Urinary bladder (tissue), 4 donors: Measurements from ENCODE around the gene PNPLA6. TPM values are rescaled to one million over a fixed set of nuclear protein-coding genes. Genes with fewer than 3 reads are reported as not detected.
"Not testable (repeated sequence)": the region's sequence is repeated elsewhere in the genome, so short reads cannot be mapped to it uniquely, and the experiment has no call there.

Experiments
- DNase-seq: peaks from one replicate; pipeline ENCODE4 v3.0.0-alpha.2; 2015; ENCODE audit errors: extremely low spot score
- H3K27ac ChIP-seq: one replicate; pipeline ENCODE4 v1.5.1; 2013; ENCODE audit warnings: low read depth, mild to moderate bottlenecking, moderate library complexity
- H3K36me3 ChIP-seq: one replicate; pipeline ENCODE4 v1.6.1; 2013; ENCODE audit warnings: mild to moderate bottlenecking, moderate library complexity; ENCODE audit not compliant: insufficient read depth
- H3K4me1 ChIP-seq: one replicate; pipeline ENCODE4 v1.6.1; 2013; ENCODE audit warnings: mild to moderate bottlenecking, moderate library complexity; ENCODE audit not compliant: insufficient read depth
- H3K4me3 ChIP-seq: one replicate; pipeline ENCODE4 v1.5.1; 2013; ENCODE audit warnings: low read depth, low read length
- WGBS: extraction: QIAGEN DNeasy Blood & Tissue Kit; methylation state at CpG from one replicate; pipeline ENCODE4 v1.1.7; 2013; 5-methylcytosine and 5-hydroxymethylcytosine counted together
- polyA plus RNA-seq: library from polyadenylated mRNA; stranded (reverse); fragments of 200-250 nt; gene quantifications from one replicate; pipeline ENCODE4 v1.2.3, GENCODE V29; 2013
- total RNA-seq: library from RNA; depleted of rRNA; stranded (reverse); fragments of >200 nt; gene quantifications from one replicate; pipeline ENCODE4 v1.2.3, GENCODE V29; 2014
- donor health status: healthy with polysubstance abuse.
- donor health status: healthy.

Gene PNPLA6
- total and polyA plus RNA-seq, 2 donors = 25.2 to 54.1 TPM

DNA sequence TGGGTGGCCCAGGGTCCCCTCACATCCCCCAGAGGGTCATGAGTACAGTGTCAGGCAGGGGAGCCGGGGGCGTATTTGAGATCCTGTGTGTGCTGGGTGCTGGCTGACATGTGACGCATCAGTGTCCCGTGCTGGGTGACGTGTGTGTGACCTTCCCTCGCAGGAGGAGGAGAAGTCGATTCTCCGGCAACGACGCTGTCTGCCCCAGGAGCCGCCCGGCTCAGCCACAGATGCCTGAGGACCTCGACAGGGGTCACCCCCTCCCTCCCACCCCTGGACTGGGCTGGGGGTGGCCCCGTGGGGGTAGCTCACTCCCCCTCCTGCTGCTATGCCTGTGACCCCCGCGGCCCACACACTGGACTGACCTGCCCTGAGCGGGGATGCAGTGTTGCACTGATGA lies 25.8 kb downstream of the PNPLA6 start:
- H3K36me3 ChIP-seq = peaks cover 12% of the 10 kb centered on the region
- no peak for DNase-seq
- H3K4me3 ChIP-seq = no peak overlapping the region
- no peak overlapping the region for H3K27ac ChIP-seq
- H3K4me1 ChIP-seq = no peaks in the 10 kb centered on the region
- WGBS = 86% methylated on average over 17 of the region's 17 CpGs

DNA sequence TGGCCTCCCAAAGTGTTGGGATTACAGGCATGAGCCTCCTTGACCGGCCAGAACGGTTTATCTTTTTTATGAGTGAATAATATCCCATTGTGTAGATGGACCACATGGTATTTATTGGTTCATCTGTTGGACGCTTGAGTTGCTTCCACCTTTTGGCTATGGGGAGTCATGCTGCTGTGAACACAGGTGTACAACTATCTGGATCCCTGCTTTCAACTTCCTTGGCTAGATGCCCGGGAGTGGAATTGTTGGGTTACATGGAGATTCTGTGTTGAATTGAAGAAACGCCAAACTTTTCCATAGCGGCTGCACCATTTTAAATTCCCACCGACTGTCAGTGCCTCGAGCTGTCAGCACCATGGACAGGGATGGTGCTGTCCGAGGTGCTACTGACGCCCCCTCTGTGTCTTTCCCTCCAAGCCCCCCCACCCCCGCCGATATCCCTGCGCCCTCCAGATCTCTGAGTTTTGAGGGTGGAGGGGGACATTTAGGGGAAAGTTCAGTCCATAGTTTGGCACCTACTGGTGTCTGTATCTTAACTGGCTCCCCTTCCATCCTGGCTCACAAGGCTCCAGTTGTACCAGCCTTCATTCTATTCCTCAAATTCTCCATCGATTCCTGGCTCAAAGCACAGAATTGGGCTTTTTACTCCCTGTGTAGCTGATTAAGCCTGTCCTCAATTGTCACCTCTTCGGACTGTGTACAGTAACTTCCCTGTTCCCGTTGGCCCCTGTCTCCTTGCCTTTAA lies 27.3 kb downstream of the PNPLA6 start:
- WGBS = 51% methylated on average over 16 of the region's 16 CpGs
- no peak for DNase-seq
- H3K4me3 ChIP-seq = no peak overlapping the region

DNA sequence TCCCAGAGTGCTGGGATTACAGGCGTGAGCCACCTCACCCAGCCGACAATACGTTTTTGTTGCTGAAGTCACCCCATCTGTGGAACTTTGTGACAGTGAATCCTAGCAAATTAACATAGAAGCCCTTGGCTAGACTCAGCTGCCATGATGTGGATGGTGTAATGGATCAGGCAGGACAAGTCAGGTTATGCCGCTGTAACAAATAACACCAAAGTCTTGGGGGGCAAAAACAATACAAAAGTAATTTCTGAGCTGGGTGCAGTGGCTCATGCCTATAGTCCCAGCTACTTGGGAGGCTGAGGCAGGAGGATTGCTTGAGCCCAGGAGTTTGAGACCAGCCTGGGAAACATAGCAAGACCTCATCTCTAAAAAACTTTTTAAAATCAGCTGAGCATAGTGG lies 29.3 kb downstream of the PNPLA6 start:
- H3K4me3 ChIP-seq = no peak overlapping the region
- H3K4me1 ChIP-seq = no peaks in the 10 kb centered on the region
- no peak overlapping the region for H3K27ac ChIP-seq
- peaks cover 3% of the 10 kb centered on the region for H3K36me3 ChIP-seq
- no peak for DNase-seq
- 92% methylated on average over 4 of the region's 4 CpGs for WGBS

More for the DNA sequence above, 27.3 kb downstream of the PNPLA6 start:
- Histone ChIP-seq H3K36me3 (peaks cover 7% of the 10 kb centered on the region), H3K27ac (no peak overlapping the region), H3K4me1 (no peaks in the 10 kb centered on the region)

DNA sequence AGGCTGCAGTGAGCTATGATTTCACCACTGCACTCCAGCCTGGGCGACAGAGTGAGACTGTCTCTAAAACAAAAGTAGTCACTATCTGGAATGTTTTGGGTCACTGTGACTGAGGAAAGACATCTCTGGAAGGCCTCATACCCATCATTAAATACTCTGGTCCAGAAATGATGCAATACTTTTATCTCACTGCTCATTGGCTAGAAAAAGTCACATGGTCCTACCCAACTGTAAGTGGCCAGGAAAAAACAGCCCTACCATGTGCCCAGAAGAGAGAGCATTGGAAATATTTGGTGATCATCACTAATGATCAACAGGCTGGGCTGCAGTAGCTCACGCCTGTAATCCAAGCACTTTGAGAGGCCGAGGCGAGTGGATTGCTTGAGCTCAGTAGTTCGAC lies 29.8 kb downstream of the PNPLA6 start:
- H3K4me1 ChIP-seq = no peaks in the 10 kb centered on the region
- peaks cover 3% of the 10 kb centered on the region for H3K36me3 ChIP-seq
- no peak overlapping the region for H3K27ac ChIP-seq
- DNase-seq = no peak
- no peak overlapping the region for H3K4me3 ChIP-seq
- 90% methylated on average over 5 of the region's 5 CpGs for WGBS

DNA sequence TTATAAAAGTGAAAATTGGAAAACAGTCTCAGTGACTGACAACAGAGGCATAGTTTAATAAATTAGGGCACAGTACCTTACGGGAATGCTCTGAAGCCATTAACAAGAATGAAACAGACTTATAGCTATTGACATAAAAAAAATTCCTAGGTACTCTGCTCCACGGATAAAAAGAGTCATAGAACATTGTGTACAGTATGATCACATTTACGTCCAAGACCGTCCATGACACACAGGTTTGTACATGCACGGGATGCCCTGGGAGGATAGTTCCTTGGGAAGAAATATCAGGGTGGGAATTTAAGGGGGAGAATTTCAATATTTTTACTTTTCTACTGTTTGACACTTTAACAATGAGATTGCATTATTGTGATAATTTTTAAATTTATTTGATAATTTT lies 35.2 kb downstream of the PNPLA6 start:
- H3K27ac ChIP-seq = no peak overlapping the region
- no peak overlapping the region for H3K4me3 ChIP-seq
- no peaks in the 10 kb centered on the region for H3K36me3 ChIP-seq
- no peak for DNase-seq
- H3K4me1 ChIP-seq = no peaks in the 10 kb centered on the region
- 79% methylated on average over 5 of the region's 5 CpGs for WGBS

DNA sequence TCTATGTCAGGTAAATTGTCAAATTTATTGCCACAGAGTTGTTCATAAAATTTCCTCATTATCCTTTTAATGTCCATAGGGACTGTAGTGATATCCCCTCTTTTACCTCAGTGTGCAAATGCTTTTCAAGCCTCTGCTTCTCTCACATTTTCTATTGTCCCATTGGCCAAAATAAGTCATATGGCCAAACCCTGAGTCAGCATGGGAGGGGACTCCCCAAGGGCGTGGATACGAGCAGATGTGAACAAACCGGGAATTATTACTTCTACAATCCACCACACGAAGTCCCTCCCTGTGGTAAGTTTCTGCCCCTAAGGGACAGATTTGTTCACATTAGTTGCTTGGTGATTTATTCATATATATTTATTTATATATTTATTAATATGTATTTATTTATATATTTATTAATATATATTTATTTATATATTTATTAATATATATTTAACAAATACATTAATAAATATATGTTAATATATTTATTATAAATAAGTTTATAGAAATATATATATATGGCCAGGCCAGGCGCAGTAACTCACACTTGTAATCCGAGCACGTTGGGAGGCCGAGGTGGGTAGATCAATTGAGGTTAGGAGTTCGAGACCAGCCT lies 40.0 kb downstream of the PNPLA6 start:
- H3K27ac ChIP-seq = no peak overlapping the region
- WGBS = 78% methylated on average over 9 of the region's 9 CpGs
- no peaks in the 10 kb centered on the region for H3K4me1 ChIP-seq
- no peak for DNase-seq
- no peaks in the 10 kb centered on the region for H3K36me3 ChIP-seq
- H3K4me3 ChIP-seq = no peak overlapping the region

DNA sequence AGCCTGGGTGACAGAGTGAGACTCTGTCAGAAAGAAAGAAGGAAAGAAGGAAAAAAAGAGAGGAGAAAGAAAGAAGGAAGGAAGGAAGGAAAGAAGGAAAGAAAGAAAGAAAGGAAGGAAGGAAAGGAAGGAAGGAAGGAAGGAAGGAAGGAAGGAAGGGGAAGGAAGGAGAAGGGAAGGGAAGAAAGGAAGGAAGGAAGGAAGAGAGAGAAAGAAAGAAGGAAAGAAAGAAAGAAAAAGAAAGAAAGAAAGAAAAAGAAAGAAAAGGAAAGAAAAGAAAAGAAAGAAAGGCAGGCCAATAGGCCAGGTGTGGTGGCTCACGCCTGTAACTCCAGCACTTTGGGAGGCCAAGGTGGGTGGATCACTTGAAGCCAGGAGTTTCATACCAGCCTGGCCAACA lies 41.9 kb downstream of the PNPLA6 start:
- not testable (repeated sequence) for DNase-seq, H3K27ac ChIP-seq, H3K4me3 ChIP-seq, H3K4me1 ChIP-seq, H3K36me3 ChIP-seq
- WGBS = 95% methylated on average over 1 of the region's 1 CpG

DNA sequence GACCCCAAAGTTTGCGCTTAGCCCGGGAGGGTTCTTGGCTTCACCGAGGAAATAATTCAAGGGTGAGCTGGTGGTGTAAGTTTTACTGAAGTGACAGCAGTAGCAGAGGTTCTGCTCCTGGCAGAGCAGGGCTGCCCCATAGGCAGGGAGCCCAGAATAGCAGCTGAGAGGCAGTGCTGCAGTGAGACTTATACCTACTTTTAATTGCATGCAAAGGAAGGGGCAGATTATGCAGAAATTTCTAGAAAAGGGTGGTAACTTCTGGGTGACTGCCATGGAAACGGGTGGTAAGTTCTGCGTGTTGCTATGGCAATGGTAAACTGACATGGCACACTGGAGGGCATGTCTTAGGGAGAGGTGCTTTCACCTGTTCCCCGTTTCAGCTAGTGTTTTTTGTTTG lies 42.6 kb downstream of the PNPLA6 start:
- DNase-seq = no peak
- Histone ChIP-seq H3K4me1 (no peaks in the 10 kb centered on the region), H3K4me3 (no peak overlapping the region), H3K36me3 (no peaks in the 10 kb centered on the region), H3K27ac (no peak overlapping the region)
- 64% methylated on average over 6 of the region's 6 CpGs for WGBS

DNA sequence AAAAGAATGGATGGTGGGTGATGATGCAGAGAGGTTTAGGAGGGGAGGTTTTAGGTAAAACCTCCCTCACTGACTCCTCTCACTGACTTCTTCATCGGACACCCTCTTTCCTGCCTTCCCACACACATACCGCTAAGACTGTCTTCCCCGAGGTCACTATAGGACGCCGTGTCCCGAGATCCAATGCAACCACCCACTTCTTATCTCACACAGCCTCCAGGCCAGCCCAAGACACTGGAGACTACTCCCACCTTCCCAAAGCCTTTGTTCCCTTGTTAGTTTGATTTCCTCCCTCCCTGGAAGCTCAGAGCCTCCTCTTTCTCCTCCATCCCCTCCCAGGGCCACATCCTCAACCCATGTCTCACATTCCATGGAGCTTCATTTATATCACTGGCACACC lies 43.7 kb downstream of the PNPLA6 start:
- no peak for DNase-seq
- Histone ChIP-seq H3K27ac (no peak overlapping the region), H3K4me3 (no peak overlapping the region), H3K4me1 (no peaks in the 10 kb centered on the region), H3K36me3 (no peaks in the 10 kb centered on the region)
- WGBS = 67% methylated on average over 6 of the region's 6 CpGs

DNA sequence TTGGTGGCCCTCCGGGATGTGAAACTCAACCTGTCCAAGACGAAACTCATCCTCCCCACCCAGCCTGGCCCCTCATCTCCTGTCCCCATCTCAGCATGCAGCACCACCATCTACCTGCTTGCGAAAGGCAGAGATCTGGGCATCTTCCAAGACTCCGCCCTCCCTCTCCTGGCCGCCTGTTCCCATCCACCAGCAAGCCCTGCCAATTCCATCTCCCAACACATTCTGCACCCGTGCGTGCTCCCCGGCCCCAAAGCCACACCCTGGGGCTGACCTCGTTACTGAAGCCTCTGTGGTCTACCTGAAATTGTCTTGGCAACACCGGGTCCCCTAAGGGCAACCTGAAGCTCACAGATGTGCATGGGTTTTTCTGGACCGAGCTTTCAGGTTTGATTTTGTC lies 46.9 kb downstream of the PNPLA6 start:
- DNase-seq = no peak
- H3K36me3 ChIP-seq = no peaks in the 10 kb centered on the region
- no peak overlapping the region for H3K4me3 ChIP-seq
- 57% methylated on average over 11 of the region's 11 CpGs for WGBS
- H3K4me1 ChIP-seq = no peaks in the 10 kb centered on the region
- no peak overlapping the region for H3K27ac ChIP-seq

DNA sequence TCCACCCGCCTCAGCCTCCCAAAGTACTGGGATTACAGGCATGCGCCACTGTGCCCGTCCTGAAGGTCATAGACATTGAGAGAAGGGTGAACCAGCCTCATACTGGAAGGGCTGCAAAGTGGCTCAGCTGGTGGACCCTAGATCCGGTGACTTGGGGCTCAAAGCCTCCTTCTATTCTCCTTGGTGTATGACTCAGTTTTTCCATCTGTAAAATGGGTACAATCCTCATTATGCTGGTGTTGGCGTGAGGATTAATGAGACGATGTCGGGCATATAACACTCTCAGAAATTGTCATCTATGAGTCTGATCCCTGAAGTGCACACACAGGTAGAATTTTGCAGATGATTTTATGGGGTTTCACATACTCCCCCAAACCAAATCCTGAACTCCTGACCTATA lies 54.3 kb downstream of the PNPLA6 start:
- no peak overlapping the region for H3K4me3 ChIP-seq
- no peak for DNase-seq
- no peak overlapping the region for H3K27ac ChIP-seq
- H3K36me3 ChIP-seq = no peaks in the 10 kb centered on the region
- 90% methylated on average over 7 of the region's 7 CpGs for whole genome bisulfite sequencing
- no peaks in the 10 kb centered on the region for H3K4me1 ChIP-seq

DNA sequence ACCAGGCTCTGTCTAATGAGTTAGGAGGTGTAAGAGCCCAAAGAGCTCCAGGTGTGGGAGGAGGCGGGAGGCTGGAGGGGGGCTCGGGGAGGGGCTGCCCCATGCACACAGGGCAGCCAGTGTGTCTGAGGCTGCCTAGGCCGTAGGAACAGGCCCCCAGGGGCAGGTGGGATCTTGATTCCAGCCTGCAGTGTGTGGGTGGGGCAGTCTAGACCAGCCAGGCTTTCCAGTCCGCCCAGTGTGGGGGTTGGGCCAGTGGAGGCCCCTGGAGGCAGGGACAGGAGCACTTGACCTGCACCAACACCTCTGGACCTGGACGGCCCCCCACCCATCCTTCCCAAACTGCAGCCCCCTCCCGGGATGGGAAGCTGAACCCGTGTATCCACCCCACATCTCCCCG lies 54.7 kb downstream of the PNPLA6 start:
- WGBS = 57% methylated on average over 8 of the region's 8 CpGs
- H3K4me1 ChIP-seq = no peaks in the 10 kb centered on the region
- peak overlapping the region; percentile 33 for H3K27ac ChIP-seq
- no peak for DNase-seq
- no peaks in the 10 kb centered on the region for H3K36me3 ChIP-seq
- H3K4me3 ChIP-seq = no peak overlapping the region

DNA sequence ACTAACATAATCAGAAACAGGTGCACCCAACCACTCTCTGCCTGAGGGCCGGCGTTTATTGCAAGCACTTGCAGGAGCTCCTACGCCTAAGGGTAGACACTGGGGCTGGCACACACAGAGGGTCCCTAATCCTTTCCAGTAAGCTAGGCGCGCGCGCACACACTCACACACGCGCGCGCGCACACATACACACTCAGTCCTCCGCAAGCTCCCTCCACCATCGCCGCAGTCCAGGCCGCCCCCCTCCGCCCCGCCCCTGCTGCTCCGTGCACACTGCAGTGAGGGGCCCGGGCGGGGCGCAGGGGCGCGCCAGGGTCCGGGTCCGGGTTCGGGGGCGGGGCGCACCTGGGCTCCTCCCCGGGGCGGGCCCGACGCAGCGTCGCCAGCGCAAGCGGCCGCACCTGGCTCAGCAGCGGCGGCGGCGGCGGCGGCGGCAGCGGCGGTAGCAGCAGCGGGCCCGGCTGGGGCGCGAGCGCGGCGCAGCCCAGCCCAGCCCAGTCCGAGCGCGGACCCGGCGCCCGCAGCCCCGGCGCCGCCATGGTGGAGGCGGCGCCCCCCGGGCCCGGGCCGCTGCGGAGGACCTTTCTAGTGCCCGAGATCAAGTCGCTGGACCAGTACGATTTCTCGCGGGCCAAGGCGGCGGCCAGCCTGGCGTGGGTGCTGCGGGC lies 60.1 kb downstream of the PNPLA6 start, which contains the start of gene CAMSAP3:
CAMSAP3 (plus strand) TSS at position 398 of the 668 bp plus-strand sequence; CDS start at position 538, 140 bp downstream.
- no peaks in the 10 kb centered on the region for H3K36me3 ChIP-seq
- H3K27ac ChIP-seq = no peak within 1 kb of the TSS
- DNase-seq = no peak
- H3K4me1 ChIP-seq = peaks cover 4% of the 10 kb centered on the region
- WGBS = under 1% methylated on average over 78 of the region's 78 CpGs
- peak within 1 kb of the TSS; percentile 63 for H3K4me3 ChIP-seq
